Testis (tissue), 3 donors: ENCODE results near the gene ZNF644. TPM values are rescaled to one million over a fixed set of nuclear protein-coding genes. Genes with fewer than 3 reads are reported as not detected.
"Not testable (repeated sequence)": the region's sequence is repeated elsewhere in the genome, so short reads cannot be mapped to it uniquely, and the experiment has no call there.

Experiments used
- DNase-seq: peaks from one replicate; pipeline ENCODE4 v3.0.0-alpha.2; 2019
- H3K27ac ChIP-seq, 2 donors: fragments of 200-600 bp; sonication (generic); one replicate each; pipeline ENCODE4 v1.5.1; 2019
- H3K27me3 ChIP-seq: fragments of 200-600 bp; sonication (generic); one replicate; pipeline ENCODE4 v1.5.1; 2019
- H3K36me3 ChIP-seq: fragments of 200-600 bp; sonication (generic); one replicate; pipeline ENCODE4 v1.5.1; 2017; ENCODE audit warnings: low read depth; ENCODE audit errors: missing control alignments
- H3K4me1 ChIP-seq: fragments of 200-600 bp; sonication (generic); one replicate; pipeline ENCODE4 v1.5.1; 2019
- H3K4me3 ChIP-seq, 2 donors: fragments of 200-600 bp; sonication (generic); one replicate each; pipeline ENCODE4 v1.5.1; 2017 to 2019
- H3K9me3 ChIP-seq: fragments of 200-600 bp; sonication (generic); one replicate; pipeline ENCODE4 v1.5.1; 2017
- CTCF ChIP-seq, 3 experiments: fragments of 450-650 bp in 2 of 3; fragments of 200-600 bp in 1 of 3; sonication (generic) in 1 of 3; IDR thresholded peaks; one replicate each; pipeline ENCODE4 v1.5.1; 2016 to 2019; ENCODE audit warnings: antibody characterized with exemption in 3 of 3, mild to moderate bottlenecking in 2 of 3, moderate library complexity in 1 of 3
- POLR2A ChIP-seq: fragments of 450-650 bp; IDR thresholded peaks from one replicate; pipeline ENCODE4 v1.6.1; 2017; ENCODE audit warnings: antibody characterized with exemption, mild to moderate bottlenecking, moderate library complexity
- WGBS, 2 donors: methylation state at CpG; one replicate each; pipeline ENCODE4 v1.1.5; 2018; 5-methylcytosine and 5-hydroxymethylcytosine counted together
- intact Hi-C: fragments of 100-400 bp; cut with DNase I; formaldehyde crosslinking; loops from one replicate; pipeline ENCODE4 v1.15.1; 2023; ENCODE audit warnings: low total_unique reads
- polyA plus RNA-seq: library from polyadenylated mRNA; stranded (reverse); fragments of 350-450 nt; fragmentation: Illumina TruSeq; extraction: RNeasy Lipid Tissue Mini Kit (QIAGEN cat#74804); gene quantifications from one replicate; pipeline ENCODE4 v1.2.3, GENCODE V29; 2014; ENCODE audit warnings: low read depth, low replicate concordance; ENCODE audit not compliant: insufficient read depth
- total RNA-seq, 2 donors: library from RNA; depleted of rRNA; stranded (reverse); fragments of >200 nt; gene quantifications; one replicate each; pipeline ENCODE4 v1.2.3, GENCODE V29; 2016

Gene ZNF644
- total and polyA plus RNA-seq, 3 donors from 2014 or later: 21.6 to 73.8 (median 70.5) TPM

- no peaks in the 10 kb centered on the region for H3K9me3 ChIP-seq
- H3K27me3 ChIP-seq: no peaks in the 10 kb centered on the region
- no peaks in the 10 kb centered on the region for H3K36me3 ChIP-seq
- intact Hi-C loops: no loop called here
- H3K4me3 ChIP-seq: no peak overlapping the region
- no peaks in the 10 kb centered on the region for H3K4me1 ChIP-seq
- H3K27ac ChIP-seq: no peak overlapping the region
- TF ChIP-seq CTCF (IDR thresholded peaks at IDR 0.05) (no peak), POLR2A (no peak)
- 93 to 98% methylated on average over 4 of the region's 4 CpGs for WGBS, 2 donors
- DNase-seq: no peak
These were observed 85.8 kb downstream of the ZNF644 start for GRCh38 chr1:90936061-90936460.

GRCh38 chr1:90928231-90928630, 93.6 kb downstream of the ZNF644 start:
- DNase-seq, H3K9me3 ChIP-seq, H3K4me3 ChIP-seq, H3K27ac ChIP-seq, H3K36me3 ChIP-seq, intact Hi-C loops, H3K27me3 ChIP-seq, H3K4me1 ChIP-seq: not testable (repeated sequence)
- WGBS, 2 donors: 91 to 98% methylated on average over 8 of the region's 8 CpGs

GRCh38 chr1:90927674-90928073, 94.2 kb downstream of the ZNF644 start:
- intact Hi-C loops, H3K4me3 ChIP-seq, H3K9me3 ChIP-seq, H3K36me3 ChIP-seq, H3K4me1 ChIP-seq, H3K27ac ChIP-seq, DNase-seq, H3K27me3 ChIP-seq: not testable (repeated sequence)
- 91 to 93% methylated on average over 5 of the region's 5 CpGs for WGBS, 2 donors

- Histone ChIP-seq H3K36me3 (no peaks in the 10 kb centered on the region), H3K9me3 (no peaks in the 10 kb centered on the region), H3K27me3 (no peaks in the 10 kb centered on the region), H3K27ac (no peak overlapping the region), H3K4me1 (no peaks in the 10 kb centered on the region), H3K4me3 (no peak overlapping the region)
- 69 to 72% methylated on average over 3 of the region's 3 CpGs for WGBS, 2 donors
- DNase-seq: no peak
- intact Hi-C loops: no loop called here
- TF ChIP-seq POLR2A (no peak), CTCF (IDR thresholded peaks at IDR 0.05) (no peak)
These were observed 94.9 kb downstream of the ZNF644 start for GRCh38 chr1:90926971-90927370.

- 27 to 97% methylated on average over 1 of the region's 1 CpG for WGBS, 2 donors
- intact Hi-C loops: no loop called here
- TF ChIP-seq CTCF (IDR thresholded peaks at IDR 0.05) (no peak), POLR2A (no peak)
These were observed 95.6 kb downstream of the ZNF644 start for GRCh38 chr1:90925928-90926869.

GRCh38 chr1:90924982-90925381, 96.9 kb downstream of the ZNF644 start:
- Histone ChIP-seq H3K9me3 (no peaks in the 10 kb centered on the region), H3K36me3 (no peaks in the 10 kb centered on the region), H3K4me1 (no peaks in the 10 kb centered on the region), H3K27me3 (no peaks in the 10 kb centered on the region), H3K4me3 (no peak overlapping the region), H3K27ac (no peak overlapping the region)
- intact Hi-C loops: no loop called here
- WGBS, 2 donors: 91 to 93% methylated on average over 4 of the region's 4 CpGs
- no peak for TF ChIP-seq POLR2A
- no peak for TF ChIP-seq CTCF (IDR thresholded peaks at IDR 0.05)
- no peak for DNase-seq

More at GRCh38 chr1:90925928-90926869, 95.6 kb downstream of the ZNF644 start:
- Histone ChIP-seq H3K9me3 (no peaks in the 10 kb centered on the region), H3K4me1 (no peaks in the 10 kb centered on the region), H3K36me3 (no peaks in the 10 kb centered on the region), H3K27ac (no peak overlapping the region), H3K4me3 (no peak overlapping the region), H3K27me3 (no peaks in the 10 kb centered on the region)
- DNase-seq: no peak
